HCT116 (cell line): Measurements from ENCODE around the gene ASPRV1. TPM values are rescaled to one million over a fixed set of nuclear protein-coding genes. Genes with fewer than 3 reads are reported as not detected.
A peak's percentile ranks its signal among the peaks of the same experiment; 100 is the strongest.

Experiments
- ATAC-seq: fragments of 200-7000 bp; cut with Tn5 transposase; 2 replicates; pipeline ENCODE4 v1.9.1; 2020; ENCODE audit warnings: mild to moderate bottlenecking, moderate library complexity
- BruUV-seq: library from RNA; stranded (reverse); fragments of 400-500 nt; replicated peaks from 2 replicates; lab custom pipeline; 2021; lab: Mats Ljungman, UMichigan
- CTCF ChIA-PET: fragments of 300-600 bp; sonication (Branson Sonifier 250); formaldehyde crosslinking; loops from one replicate; lab custom pipeline; 2021; ENCODE audit warnings: antibody characterized with exemption; lab: Charles Lee
- POLR2A ChIA-PET: fragments of 300-600, 350-600 bp; sonication (Branson Sonifier 250); formaldehyde crosslinking; loops from one replicate; lab custom pipeline; 2021; ENCODE audit warnings: antibody characterized with exemption; lab: Charles Lee
- RAD21 ChIA-PET, 2 experiments: fragments of 300-600 bp; sonication (Branson Sonifier 250); formaldehyde crosslinking; loops; one replicate each; lab custom pipeline; 2023; ENCODE audit warnings: low total read pairs in 2 of 2; ENCODE audit not compliant: uncharacterized antibody in 2 of 2, unreplicated experiment in 2 of 2, low non-redundant PET in 1 of 2; lab: Charles Lee
- DNase-seq: peaks from one replicate; pipeline ENCODE4 v3.0.0-alpha.2; 2010; ENCODE audit warnings: low read depth, low spot score
- H2AFZ ChIP-seq: fragments of 200-600 bp; shearing (Covaris generic), sonication (generic); 2 replicates; pipeline ENCODE4 v1.6.1; 2017; ENCODE audit warnings: low read depth, mixed run types, mixed read lengths, antibody characterized with exemption, low read length; ENCODE audit not compliant: poor library complexity, severe bottlenecking
- H3K27ac ChIP-seq: 2 replicates; pipeline ENCODE4 v1.5.1; 2012; ENCODE audit warnings: low read depth, low read length
- H3K27me3 ChIP-seq: fragments of 200-600 bp; sonication (generic); 2 replicates; pipeline ENCODE4 v1.6.1; 2016; ENCODE audit warnings: mixed run types, low read length, mixed read lengths; ENCODE audit not compliant: insufficient read depth
- H3K36me3 ChIP-seq, 2 experiments: fragments of 200-500 bp in 1 of 2; fragments of 200-600 bp in 1 of 2; sonication (Bioruptor generic) in 1 of 2; sonication (generic) in 1 of 2; 2 replicates each; pipeline versions ENCODE4 v1.5.1 to v1.6.1; 2014 to 2016; ENCODE audit warnings: low read length in 2 of 2, inconsistent platforms in 1 of 2, mixed read lengths in 1 of 2, mixed run types in 1 of 2; ENCODE audit not compliant: insufficient read depth in 2 of 2, control insufficient read depth in 1 of 2
- H3K4me1 ChIP-seq, 2 experiments: fragments of 200-600 bp in 1 of 2; sonication (generic) in 1 of 2; 2 replicates each; pipeline versions ENCODE4 v1.5.1 to v1.6.1; 2012 to 2017; ENCODE audit warnings: low read length in 2 of 2, inconsistent platforms in 1 of 2, mild to moderate bottlenecking in 1 of 2, mixed read lengths in 1 of 2, mixed run types in 1 of 2, moderate library complexity in 1 of 2; ENCODE audit not compliant: insufficient read depth in 2 of 2, control insufficient read depth in 1 of 2
- H3K4me2 ChIP-seq: fragments of 200-600 bp; sonication (generic); 2 replicates; pipeline ENCODE4 v1.6.1; 2017; ENCODE audit warnings: mixed run types, low read length, mixed read lengths
- H3K4me3 ChIP-seq, 2 experiments: fragments of 200-600 bp in 1 of 2; sonication (generic) in 1 of 2; replicated peaks in 1 of 2; 2 replicates each; pipeline ENCODE4 v1.5.1; 2011 to 2016; ENCODE audit warnings: low read length in 2 of 2, control low read depth in 1 of 2, low read depth in 1 of 2, mild to moderate bottlenecking in 1 of 2, mixed read lengths in 1 of 2, mixed run types in 1 of 2
- H3K79me2 ChIP-seq: fragments of 200-600 bp; sonication (generic); 2 replicates; pipeline ENCODE4 v1.6.1; 2017; ENCODE audit warnings: mild to moderate bottlenecking, mixed run types, low read length, moderate library complexity, mixed read lengths; ENCODE audit not compliant: insufficient read depth
- H3K9ac ChIP-seq: fragments of 200-600 bp; sonication (generic); 2 replicates; pipeline ENCODE4 v1.6.1; 2016; ENCODE audit warnings: low read length, mixed read lengths
- H3K9me2 ChIP-seq: fragments of 200-600 bp; sonication (generic), shearing (Covaris generic); 2 replicates; pipeline ENCODE4 v1.6.1; 2017; ENCODE audit warnings: mixed run types, mild to moderate bottlenecking, moderate library complexity; ENCODE audit not compliant: insufficient read depth
- H3K9me3 ChIP-seq, 2 experiments: fragments of 200-500 bp in 1 of 2; fragments of 200-600 bp in 1 of 2; sonication (Bioruptor generic) in 1 of 2; sonication (generic) in 1 of 2; 2 replicates each; pipeline ENCODE4 v1.6.1; 2014 to 2017; ENCODE audit warnings: low read length in 2 of 2, mixed read lengths in 2 of 2, inconsistent platforms in 1 of 2, low read depth in 1 of 2, mild to moderate bottlenecking in 1 of 2, mixed run types in 1 of 2, moderate library complexity in 1 of 2; ENCODE audit not compliant: control insufficient read depth in 1 of 2, insufficient read depth in 1 of 2
- H4K20me1 ChIP-seq: fragments of 200-600 bp; sonication (generic), shearing (Covaris generic); 2 replicates; pipeline ENCODE4 v1.6.1; 2017; ENCODE audit warnings: mixed run types, mild to moderate bottlenecking, moderate library complexity; ENCODE audit not compliant: insufficient read depth
- EGR1 ChIP-seq: IDR thresholded peaks from 2 replicates; pipeline ENCODE4 v1.6.1; 2012; ENCODE audit warnings: low read depth
- EZH2 ChIP-seq: fragments of 200-600 bp; sonication (generic); IDR thresholded peaks from 2 replicates; pipeline ENCODE4 v1.6.1; 2017; ENCODE audit warnings: antibody characterized with exemption, mixed run types
- EZH2phosphoT487 ChIP-seq: fragments of 200-600 bp; IDR thresholded peaks from 2 replicates; pipeline ENCODE4 v1.6.1; 2018; ENCODE audit warnings: antibody characterized with exemption, borderline replicate concordance
- JUND ChIP-seq: IDR thresholded peaks from 2 replicates; pipeline ENCODE4 v1.6.1; 2012
- POLR2A ChIP-seq: IDR thresholded peaks from 2 replicates; pipeline ENCODE4 v1.7.0; 2011; ENCODE audit warnings: borderline replicate concordance; ENCODE audit not compliant: insufficient read depth, insufficient read length; ENCODE audit errors: extremely low read depth
- POLR2AphosphoS5 ChIP-seq: IDR thresholded peaks from 2 replicates; pipeline ENCODE4 v1.6.1; 2011; ENCODE audit warnings: mild to moderate bottlenecking, low read depth, low read length, moderate library complexity
- RAD21 ChIP-seq: IDR thresholded peaks from 2 replicates; pipeline ENCODE4 v1.6.1; 2012; ENCODE audit warnings: low read depth, mild to moderate bottlenecking
- SIN3A ChIP-seq: IDR thresholded peaks from 2 replicates; pipeline ENCODE4 v1.6.1; 2012; ENCODE audit warnings: low read depth
- SP1 ChIP-seq: IDR thresholded peaks from 2 replicates; pipeline ENCODE4 v1.6.1; 2012; ENCODE audit warnings: low read depth
- SRF ChIP-seq: IDR thresholded peaks from 2 replicates; pipeline ENCODE4 v1.6.1; 2012; ENCODE audit warnings: low read depth
- TCF7L2 ChIP-seq: IDR thresholded peaks from 2 replicates; pipeline ENCODE4 v1.7.0; 2011; ENCODE audit warnings: borderline replicate concordance, inconsistent platforms; ENCODE audit not compliant: insufficient read depth, insufficient read length; ENCODE audit errors: extremely low read depth
- ZFX ChIP-seq: fragments of 450-650 bp; IDR thresholded peaks from 2 replicates; pipeline ENCODE4 v1.6.1; 2017
- intact Hi-C: fragments of 100-400 bp; cut with micrococcal nuclease; formaldehyde crosslinking; loops from 2 replicates; pipeline ENCODE4 v1.10.0; 2022
- total RNA-seq: library from RNA; stranded (reverse); gene quantifications from one replicate; pipeline ENCODE4 v1.2.1, GENCODE V29; 2021; ENCODE audit not compliant: unreplicated experiment
- TF ChIP-seq, protein P1 (sequence below): IDR thresholded peaks from 2 replicates; pipeline ENCODE4 v1.6.1; 2012
- TF ChIP-seq, protein P2 (sequence below): IDR thresholded peaks from 2 replicates; pipeline ENCODE4 v1.6.1; 2011; ENCODE audit warnings: mild to moderate bottlenecking, low read length, moderate library complexity; ENCODE audit not compliant: insufficient replicate concordance; ENCODE audit errors: extremely low read depth
- TF ChIP-seq, protein P3 (sequence below): IDR thresholded peaks from 2 replicates; pipeline ENCODE4 v1.6.1; 2012; ENCODE audit warnings: low read depth
- TF ChIP-seq, protein P4 (sequence below), 3 experiments: fragments of 200-600 bp in 1 of 3; sonication (generic) in 1 of 3; IDR thresholded peaks in 2 of 3; conservative IDR thresholded peaks in 1 of 3; 2 replicates each; pipeline ENCODE4 v1.5.1; 2012 to 2017; ENCODE audit warnings: low read depth in 2 of 3, low read length in 2 of 3, antibody characterized with exemption in 1 of 3, borderline replicate concordance in 1 of 3, control low read depth in 1 of 3, mild to moderate bottlenecking in 1 of 3, mixed read lengths in 1 of 3, mixed run types in 1 of 3, moderate library complexity in 1 of 3; ENCODE audit not compliant: insufficient read depth in 1 of 3
- TF ChIP-seq, protein P5 (sequence below): IDR thresholded peaks from 2 replicates; pipeline ENCODE4 v1.6.1; 2012

The ASPRV1 gene
- total RNA-seq, 1 experiment from 2014 or later, result 1.1 TPM

DNA sequence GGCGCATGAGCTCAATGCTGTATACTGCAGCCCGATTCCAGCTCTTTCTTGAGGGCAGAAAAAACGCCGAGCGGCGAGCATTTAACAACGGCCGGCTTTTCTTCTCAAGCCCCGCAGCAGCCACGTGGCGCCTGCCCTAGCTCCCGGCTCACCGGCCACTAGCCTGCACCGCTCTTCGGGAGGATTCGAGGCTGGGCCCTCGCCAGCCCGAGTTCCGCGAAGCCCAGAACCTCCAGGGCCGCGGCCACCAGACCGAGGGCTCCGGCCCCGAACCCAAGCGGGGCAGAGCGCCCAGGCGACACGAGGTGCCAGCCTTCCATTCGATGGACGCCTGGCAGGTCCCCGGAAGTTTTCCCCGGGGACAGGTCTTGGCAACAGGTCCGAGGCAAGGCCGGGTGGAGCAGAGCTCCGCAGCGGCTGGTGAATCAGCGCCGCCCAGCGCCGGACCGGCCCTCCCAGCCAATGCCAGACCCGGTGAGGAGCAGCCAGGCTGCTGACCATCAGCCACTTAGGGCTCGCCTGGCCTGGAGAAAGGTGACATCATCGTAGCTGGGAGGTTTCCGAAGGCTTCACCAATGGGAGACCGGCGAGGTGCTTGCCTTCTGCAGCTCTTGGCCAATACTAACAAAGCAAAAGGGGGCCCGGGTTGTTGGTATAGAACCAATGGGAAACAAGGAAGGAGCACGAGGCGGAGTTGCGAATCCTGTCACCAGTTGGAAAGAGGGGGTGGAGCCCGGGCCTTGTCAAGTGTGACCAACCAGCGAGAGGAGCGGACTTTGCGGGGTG lies 47.1 kb downstream of the ASPRV1 start:
- no peaks in the 10 kb centered on the region for H3K36me3 ChIP-seq
- no peaks in the 10 kb centered on the region for H3K9me2 ChIP-seq
- no peak overlapping the region for H2AFZ ChIP-seq
- H3K4me2 ChIP-seq, result peak overlapping the region; percentile 89
- H3K79me2 ChIP-seq, result no peaks in the 10 kb centered on the region
- intact Hi-C loops, result loop anchor here (1.0 to 5.0 kb wide), 6 partner anchors 156 to 733 kb away; partner anchors contain the start of gene SNRPG
- DNase-seq (peak; percentile 100), ATAC-seq (peak; percentile 91)
- H3K27me3 ChIP-seq, result no peaks in the 10 kb centered on the region
- TF ChIP-seq, protein P1, sequence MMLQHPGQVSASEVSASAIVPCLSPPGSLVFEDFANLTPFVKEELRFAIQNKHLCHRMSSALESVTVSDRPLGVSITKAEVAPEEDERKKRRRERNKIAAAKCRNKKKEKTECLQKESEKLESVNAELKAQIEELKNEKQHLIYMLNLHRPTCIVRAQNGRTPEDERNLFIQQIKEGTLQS, result no peak
- TF ChIP-seq, protein P2, sequence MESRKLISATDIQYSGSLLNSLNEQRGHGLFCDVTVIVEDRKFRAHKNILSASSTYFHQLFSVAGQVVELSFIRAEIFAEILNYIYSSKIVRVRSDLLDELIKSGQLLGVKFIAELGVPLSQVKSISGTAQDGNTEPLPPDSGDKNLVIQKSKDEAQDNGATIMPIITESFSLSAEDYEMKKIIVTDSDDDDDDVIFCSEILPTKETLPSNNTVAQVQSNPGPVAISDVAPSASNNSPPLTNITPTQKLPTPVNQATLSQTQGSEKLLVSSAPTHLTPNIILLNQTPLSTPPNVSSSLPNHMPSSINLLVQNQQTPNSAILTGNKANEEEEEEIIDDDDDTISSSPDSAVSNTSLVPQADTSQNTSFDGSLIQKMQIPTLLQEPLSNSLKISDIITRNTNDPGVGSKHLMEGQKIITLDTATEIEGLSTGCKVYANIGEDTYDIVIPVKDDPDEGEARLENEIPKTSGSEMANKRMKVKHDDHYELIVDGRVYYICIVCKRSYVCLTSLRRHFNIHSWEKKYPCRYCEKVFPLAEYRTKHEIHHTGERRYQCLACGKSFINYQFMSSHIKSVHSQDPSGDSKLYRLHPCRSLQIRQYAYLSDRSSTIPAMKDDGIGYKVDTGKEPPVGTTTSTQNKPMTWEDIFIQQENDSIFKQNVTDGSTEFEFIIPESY, result no peak
- TF ChIP-seq POLR2A (no peak), JUND (peak; percentile 49), RAD21 (peak; percentile 64), ZFX (peak; percentile 68; the same call in 1 of the 2 replicates), EZH2 (no peak), POLR2AphosphoS5 (peak; percentile 84), EZH2phosphoT487 (no peak), TCF7L2 (no peak), SIN3A (peak; percentile 82; the same call in 1 of the 2 replicates), SP1 (peak; percentile 96), EGR1 (peak; percentile 48; the same call in 1 of the 2 replicates), SRF (no peak; the same call in 1 of the 2 replicates)
- TF ChIP-seq, protein P3, sequence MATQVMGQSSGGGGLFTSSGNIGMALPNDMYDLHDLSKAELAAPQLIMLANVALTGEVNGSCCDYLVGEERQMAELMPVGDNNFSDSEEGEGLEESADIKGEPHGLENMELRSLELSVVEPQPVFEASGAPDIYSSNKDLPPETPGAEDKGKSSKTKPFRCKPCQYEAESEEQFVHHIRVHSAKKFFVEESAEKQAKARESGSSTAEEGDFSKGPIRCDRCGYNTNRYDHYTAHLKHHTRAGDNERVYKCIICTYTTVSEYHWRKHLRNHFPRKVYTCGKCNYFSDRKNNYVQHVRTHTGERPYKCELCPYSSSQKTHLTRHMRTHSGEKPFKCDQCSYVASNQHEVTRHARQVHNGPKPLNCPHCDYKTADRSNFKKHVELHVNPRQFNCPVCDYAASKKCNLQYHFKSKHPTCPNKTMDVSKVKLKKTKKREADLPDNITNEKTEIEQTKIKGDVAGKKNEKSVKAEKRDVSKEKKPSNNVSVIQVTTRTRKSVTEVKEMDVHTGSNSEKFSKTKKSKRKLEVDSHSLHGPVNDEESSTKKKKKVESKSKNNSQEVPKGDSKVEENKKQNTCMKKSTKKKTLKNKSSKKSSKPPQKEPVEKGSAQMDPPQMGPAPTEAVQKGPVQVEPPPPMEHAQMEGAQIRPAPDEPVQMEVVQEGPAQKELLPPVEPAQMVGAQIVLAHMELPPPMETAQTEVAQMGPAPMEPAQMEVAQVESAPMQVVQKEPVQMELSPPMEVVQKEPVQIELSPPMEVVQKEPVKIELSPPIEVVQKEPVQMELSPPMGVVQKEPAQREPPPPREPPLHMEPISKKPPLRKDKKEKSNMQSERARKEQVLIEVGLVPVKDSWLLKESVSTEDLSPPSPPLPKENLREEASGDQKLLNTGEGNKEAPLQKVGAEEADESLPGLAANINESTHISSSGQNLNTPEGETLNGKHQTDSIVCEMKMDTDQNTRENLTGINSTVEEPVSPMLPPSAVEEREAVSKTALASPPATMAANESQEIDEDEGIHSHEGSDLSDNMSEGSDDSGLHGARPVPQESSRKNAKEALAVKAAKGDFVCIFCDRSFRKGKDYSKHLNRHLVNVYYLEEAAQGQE, result no peak
- TF ChIP-seq, protein P4, sequence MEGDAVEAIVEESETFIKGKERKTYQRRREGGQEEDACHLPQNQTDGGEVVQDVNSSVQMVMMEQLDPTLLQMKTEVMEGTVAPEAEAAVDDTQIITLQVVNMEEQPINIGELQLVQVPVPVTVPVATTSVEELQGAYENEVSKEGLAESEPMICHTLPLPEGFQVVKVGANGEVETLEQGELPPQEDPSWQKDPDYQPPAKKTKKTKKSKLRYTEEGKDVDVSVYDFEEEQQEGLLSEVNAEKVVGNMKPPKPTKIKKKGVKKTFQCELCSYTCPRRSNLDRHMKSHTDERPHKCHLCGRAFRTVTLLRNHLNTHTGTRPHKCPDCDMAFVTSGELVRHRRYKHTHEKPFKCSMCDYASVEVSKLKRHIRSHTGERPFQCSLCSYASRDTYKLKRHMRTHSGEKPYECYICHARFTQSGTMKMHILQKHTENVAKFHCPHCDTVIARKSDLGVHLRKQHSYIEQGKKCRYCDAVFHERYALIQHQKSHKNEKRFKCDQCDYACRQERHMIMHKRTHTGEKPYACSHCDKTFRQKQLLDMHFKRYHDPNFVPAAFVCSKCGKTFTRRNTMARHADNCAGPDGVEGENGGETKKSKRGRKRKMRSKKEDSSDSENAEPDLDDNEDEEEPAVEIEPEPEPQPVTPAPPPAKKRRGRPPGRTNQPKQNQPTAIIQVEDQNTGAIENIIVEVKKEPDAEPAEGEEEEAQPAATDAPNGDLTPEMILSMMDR (IDR thresholded peaks at IDR 0.05 in 2 of 3, conservative IDR thresholded peaks at IDR 0.05 in 1 of 3; ENCODE audit: borderline replicate concordance in 1 of 3, insufficient read depth in 1 of 3, low read depth in 2 of 3, low read length in 2 of 3), result peak in 1 of 3 experiments; percentile 22; a peak in 1 of 6 replicates
- TF ChIP-seq, protein P5, sequence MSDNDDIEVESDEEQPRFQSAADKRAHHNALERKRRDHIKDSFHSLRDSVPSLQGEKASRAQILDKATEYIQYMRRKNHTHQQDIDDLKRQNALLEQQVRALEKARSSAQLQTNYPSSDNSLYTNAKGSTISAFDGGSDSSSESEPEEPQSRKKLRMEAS, result peak; percentile 92
- H3K27ac ChIP-seq, result peak overlapping the region; percentile 81
- ChIA-PET POLR2A (interaction anchor here (0.8 to 3.1 kb wide), 31 partner anchors 9 to 415 kb away, joined by 3 to 32 read pairs (median 5); partner anchors contain the start of genes C2orf42, FAM136A, PCYOX1 and SNRPG), RAD21 (interaction anchor here (0.9 to 1.9 kb wide), 10 partner anchors 155 to 234 kb away, joined by 3 to 12 read pairs (median 5); no protein-coding TSS in a partner anchor), CTCF (interaction anchor here (0.5 to 6.0 kb wide), 14 partner anchors 154 to 730 kb away, joined by 3 to 78 read pairs (median 6); partner anchors contain the start of genes C2orf42, FAM136A and SNRPG)
- BruUV-seq, result TSS peak; percentile 95
- H3K9me3 ChIP-seq, result no peaks in the 10 kb centered on the region
- peak overlapping the region; percentile 55 to 79 for H3K4me3 ChIP-seq
- H4K20me1 ChIP-seq, result no peaks in the 10 kb centered on the region
- H3K9ac ChIP-seq, result peak overlapping the region; percentile 88
- peaks cover 0 to 18% of the 10 kb centered on the region in 2 experiments; a peak in 3 of 4 replicates for H3K4me1 ChIP-seq
